ENCODE data around the gene CCDC97. TPM values are rescaled to one million over a fixed set of nuclear protein-coding genes. Genes with fewer than 3 reads are reported as not detected.
"Not testable (repeated sequence)": the region's sequence is repeated elsewhere in the genome, so short reads cannot be mapped to it uniquely, and the experiment has no call there.

Gene CCDC97
- total RNA-seq, 2 donors from 2014 or later = 17.5 to 23.9 TPM

DNA sequence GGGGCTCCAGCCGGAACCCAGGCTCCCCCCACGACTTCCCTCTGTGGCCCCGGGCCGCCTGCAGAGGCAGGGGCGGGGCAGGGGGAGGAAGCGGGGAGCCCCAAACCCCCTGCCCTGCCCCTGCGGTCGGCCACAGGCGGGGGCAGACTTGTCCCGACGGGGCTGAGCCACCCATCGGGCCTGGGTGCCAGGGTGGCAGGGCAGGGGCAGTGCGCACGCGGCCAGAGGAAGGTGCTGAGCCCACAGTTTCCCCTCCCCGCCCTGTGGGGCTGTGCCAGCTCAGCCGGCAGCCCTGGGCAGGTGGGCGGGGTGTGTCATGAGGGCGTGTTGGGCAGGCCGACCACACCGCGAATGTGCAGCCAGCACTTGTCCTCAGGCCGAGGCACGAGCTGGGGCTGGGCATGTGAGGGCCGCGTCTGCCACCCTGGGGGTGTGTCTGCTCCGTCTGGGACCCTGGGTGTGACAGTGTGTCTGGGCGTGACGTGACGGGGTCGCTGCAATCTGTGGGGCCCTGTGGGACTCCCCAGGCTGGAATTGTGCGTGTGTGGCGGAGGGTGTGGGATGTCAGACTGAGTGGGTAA lies 17.7 kb downstream of the CCDC97 start:
- DNase-seq (ENCODE audit: low spot score) = peak; percentile 94

DNA sequence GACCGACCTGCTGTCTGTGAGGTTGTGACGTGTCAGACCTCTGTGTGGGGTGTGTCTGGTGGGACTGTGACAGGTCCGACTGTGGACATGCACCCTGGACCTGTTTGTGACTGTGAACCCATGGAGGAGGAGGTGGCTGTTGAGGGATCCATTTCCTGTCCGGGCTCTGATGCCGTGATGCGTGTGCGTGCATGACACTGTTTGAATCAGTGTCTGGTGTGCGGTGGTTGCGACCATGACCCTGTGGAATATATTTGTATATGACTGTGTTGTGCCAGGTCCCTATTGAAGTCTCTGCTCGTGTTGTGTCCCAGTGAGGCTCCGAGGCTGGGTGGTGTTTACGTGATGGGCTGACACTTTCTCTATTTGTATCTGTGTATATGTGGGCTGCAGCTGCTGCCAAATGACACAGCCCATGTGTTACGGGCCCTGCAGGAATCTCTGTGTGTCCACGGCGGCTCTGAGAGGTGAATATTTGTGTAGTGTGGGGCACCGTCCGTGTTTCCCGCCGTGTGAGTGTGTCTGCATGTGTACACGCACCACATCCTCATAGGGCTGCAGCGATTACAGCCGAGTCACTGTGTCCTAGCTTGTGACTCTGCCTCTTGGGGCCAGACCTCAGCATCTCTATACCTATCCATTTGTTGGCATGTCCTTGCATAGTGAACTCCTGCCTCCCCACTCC lies 18.3 kb downstream of the CCDC97 start:
- intact Hi-C loops (cut with DNase I) = no loop called here
- DNase-seq (ENCODE audit: low spot score) = no peak

More for the DNA sequence above, 17.7 kb downstream of the CCDC97 start:
- intact Hi-C loops (cut with DNase I) = loop anchor here in 1 of 2 donors (2.0 kb wide), 1 partner anchor 15 kb away; no protein-coding TSS in a partner anchor

DNA sequence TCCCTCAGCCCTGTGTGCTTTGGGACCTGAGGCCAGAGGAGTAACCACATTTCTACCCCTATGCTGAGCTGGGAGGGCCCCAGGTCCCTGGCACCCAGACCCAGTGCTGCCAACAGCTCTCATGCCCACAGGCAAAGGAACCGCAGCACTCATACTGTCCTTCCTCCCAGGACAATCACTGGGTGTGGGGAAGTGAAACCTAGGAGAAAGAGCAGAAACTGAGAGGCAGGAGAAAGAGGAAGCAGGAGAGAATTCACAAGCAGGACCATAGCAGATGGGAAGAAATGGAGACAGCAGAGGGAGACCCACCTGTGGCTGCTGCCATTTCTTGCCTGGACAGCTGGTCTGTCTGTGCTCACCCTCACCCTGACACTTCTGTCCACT lies 18.9 kb downstream of the CCDC97 start:
- intact Hi-C loops (cut with DNase I) = no loop called here
- no peak for DNase-seq (ENCODE audit: low spot score)

DNA sequence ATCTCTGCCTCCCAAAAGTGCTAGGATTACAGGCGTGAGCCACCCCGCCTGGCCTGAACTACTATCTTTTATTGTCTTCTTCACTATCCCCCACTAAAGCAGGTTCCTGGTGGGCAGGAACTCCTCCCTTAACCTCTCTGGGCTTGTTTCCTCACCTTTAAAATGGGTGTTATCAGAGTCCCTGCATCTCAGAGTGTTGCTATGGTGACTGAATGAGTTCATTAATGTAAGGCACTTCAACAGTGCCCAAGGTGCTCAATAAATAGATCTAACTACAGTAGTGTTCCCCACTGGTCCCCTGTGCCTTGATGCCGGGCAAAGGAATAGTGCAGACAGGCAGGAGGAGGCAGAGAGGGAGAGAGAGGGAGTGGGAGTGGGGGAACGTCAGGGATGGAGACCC lies 20.5 kb downstream of the CCDC97 start:
- intact Hi-C loops (cut with DNase I) = no loop called here
- no peak for DNase-seq (ENCODE audit: low spot score)

DNA sequence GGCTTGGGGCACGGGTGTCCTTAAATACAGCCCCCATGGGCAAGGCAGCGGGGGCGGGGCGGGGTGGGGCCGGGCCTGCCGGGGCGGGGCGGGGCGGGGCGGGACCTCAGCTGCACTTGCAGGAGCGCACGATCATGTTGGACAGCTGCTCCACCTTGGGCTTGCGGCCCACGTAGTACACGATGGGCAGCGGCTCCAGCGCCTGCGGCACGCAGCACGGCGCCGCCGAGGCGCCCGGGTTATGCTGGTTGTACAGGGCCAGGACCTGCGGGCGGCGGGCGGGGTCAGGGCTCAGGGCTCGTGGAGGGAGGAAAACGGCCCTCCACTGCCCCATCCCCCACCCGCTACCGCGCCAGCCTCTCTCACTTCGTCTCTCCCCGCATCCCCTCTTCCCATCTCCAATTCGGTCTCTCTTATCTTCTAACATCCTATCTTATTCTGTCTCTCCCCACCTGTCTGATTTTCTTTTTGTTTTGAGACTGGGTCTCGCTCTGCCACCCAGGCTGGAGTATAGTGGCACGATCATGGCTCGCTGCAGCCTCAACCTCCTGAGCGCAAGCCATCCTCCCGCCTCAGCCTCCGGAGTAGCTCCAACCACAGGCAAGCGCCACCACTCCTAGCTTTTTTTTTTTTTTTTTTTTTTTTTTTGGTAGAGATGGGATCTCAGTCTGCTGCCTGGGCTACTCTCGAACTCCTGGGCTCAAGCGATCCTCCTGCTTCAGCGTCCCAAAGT lies 21.1 kb downstream of the CCDC97 start:
- intact Hi-C loops (cut with DNase I) = no loop called here
- no peak for DNase-seq (ENCODE audit: low spot score)

DNA sequence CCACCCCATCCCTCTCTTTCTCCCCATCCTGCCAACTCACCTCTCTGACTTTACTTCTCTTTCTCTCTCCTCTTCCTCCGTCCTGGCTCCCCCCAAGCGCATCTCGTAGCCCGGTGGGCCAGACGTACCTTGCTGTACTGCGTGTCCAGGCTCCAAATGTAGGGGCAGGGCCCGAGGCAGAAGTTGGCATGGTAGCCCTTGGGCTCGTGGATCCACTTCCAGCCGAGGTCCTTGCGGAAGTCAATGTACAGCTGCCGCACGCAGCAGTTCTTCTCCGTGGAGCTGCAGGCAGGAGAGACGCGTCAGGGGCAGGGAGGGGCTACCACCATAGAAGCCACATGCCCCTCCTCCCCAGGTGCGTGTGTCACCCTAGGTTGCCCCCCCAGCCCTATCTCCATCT lies 22.0 kb downstream of the CCDC97 start:
- intact Hi-C loops (cut with DNase I) = no loop called here

DNA sequence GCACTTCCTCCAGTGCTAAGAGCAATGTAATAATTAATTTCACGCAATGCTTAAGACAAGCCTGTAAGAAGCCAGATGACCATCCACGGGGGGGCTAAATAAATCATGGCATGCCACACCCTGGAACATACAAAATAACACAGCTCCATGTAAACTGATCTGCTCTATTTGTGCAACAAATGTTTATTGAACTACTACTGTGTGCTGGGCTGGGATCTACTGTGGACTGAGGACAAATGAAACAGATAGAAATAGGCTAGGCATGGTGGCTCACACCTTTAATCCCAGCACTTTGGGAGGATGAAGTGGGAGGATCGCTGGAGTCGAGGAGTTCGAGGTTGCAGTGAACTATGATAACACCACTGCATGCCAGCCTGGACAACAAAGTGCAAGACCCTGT lies 22.5 kb downstream of the CCDC97 start:
- DNase-seq (ENCODE audit: low spot score) = no peak

More for the DNA sequence above, 22.0 kb downstream of the CCDC97 start:
- DNase-seq (ENCODE audit: low spot score) = no peak

DNA sequence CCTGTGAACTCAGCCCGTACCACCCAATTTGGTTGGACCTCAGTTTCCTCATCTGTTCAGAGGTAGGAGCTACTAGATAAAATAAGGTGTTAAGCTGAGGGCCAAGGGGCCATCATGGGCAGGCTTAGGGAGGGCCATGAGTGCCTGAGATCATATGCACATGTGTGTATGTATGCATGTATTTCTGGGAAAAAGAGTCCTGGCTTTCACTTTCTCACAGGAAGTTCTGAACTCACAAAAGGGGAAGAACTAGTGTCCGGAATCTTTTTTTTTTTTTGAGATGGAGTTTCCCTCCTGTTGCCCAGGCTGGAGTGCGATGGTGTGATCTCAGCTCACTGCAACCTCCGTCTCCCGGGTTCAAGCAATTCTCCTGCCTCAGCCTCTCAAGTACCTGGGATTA lies 24.8 kb downstream of the CCDC97 start:
- intact Hi-C loops (cut with DNase I) = no loop called here
- DNase-seq (ENCODE audit: low spot score) = no peak

More for the DNA sequence above, 22.5 kb downstream of the CCDC97 start:
- intact Hi-C loops (cut with DNase I) = no loop called here

DNA sequence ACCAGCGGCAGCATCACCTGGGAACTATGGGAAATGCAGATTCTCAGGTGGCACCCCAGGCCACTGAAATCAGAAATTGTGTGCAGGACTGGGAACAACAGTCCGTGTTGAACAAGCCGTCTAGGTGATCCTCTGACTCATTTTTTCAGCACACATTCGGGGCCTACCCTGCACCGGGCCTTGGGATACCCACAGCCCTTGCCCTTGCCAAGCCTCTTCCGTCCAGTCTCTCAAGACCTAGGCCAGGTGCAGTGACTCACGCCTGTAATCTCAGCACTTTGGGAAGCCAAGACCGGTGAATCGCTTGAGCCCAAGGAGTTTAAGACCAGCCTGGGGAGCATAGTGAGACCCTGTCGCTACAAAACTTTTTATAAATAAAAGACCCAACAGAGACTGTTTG lies 25.5 kb downstream of the CCDC97 start:
- no peak for DNase-seq (ENCODE audit: low spot score)
- intact Hi-C loops (cut with DNase I) = no loop called here

DNA sequence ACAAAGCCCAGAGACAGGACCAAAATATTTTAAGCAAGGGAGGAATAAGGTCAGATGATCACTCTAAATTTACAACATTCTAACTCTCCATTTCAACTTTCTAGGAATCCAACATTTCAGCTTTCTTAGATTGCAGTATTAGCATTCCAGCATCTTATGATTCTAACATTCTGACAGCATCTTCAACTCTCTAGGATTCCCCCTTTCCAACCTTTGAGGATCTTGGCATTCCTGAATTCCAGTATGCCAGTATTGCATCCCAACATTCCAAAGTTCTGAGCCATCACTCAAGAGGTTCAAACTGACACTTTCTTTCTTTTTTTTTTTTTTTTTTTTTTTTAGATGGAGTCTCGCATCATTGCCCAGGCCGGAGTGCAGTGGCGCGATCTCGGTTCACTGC lies 30.0 kb downstream of the CCDC97 start:
- intact Hi-C loops (cut with DNase I) = no loop called here
- no peak for DNase-seq (ENCODE audit: low spot score)

DNA sequence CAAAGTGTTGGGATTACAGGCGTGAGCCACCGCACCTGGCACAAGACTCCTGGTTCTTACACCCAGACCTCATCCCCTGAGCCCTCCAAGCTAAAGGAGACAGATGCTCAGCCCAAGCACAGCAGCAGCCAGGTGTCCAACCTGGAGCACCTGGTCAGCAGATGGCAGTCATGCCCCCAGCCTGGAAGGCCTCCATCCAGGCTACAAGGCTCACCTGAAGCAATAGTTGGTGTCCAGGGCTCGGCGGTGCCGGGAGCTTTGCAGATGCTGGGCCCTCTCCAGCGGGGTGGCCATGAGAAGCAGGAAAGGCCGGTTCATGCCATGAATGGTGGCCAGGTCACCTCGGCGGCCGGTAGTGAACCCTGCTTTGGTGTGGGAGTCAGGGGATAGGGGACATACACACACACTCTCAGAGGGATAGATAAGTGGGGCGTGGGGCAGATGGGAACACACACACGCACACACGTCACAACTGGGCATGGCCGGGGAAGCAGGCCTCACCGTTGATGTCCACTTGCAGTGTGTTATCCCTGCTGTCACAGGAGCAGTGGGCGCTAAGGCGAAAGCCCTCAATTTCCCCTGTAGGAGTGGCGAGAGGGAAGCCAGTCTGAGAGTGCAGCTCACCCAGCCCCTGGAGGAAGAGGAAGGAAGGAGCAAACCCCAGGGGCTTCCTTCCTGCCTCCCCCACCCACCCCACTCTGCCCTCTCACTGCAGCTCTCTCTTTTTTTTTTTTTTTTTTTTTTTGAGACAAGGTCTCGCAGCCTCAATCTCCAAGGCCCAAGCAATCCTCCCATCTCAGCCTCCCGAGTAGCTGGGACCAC lies 31.9 kb downstream of the CCDC97 start:
- intact Hi-C loops (cut with DNase I) = loop anchor here in 1 of 2 donors (2.0 kb wide), 1 partner anchor 15 kb away; no protein-coding TSS in a partner anchor
- no peak for DNase-seq (ENCODE audit: low spot score)

DNA sequence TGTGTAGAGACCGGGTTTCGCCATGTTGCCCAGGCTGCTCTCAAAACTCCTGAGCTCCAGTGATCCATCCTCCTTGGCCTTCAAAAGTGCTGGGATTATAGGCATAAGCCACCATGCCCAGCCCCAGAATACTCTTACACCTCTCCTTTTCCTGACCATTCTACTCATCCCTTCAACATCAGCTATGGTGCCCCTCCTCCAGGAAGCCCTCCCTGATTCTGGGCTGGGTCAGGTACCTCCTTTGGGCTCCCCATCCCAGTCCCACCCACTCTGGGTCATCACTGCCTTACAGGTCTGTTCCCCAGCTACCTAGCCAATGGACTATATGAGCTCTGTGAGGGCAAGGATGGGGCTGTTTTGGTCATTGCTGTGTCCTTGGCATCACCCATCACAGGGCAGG lies 34.2 kb downstream of the CCDC97 start:
- DNase-seq (ENCODE audit: low spot score) = no peak
- intact Hi-C loops (cut with DNase I) = no loop called here

DNA sequence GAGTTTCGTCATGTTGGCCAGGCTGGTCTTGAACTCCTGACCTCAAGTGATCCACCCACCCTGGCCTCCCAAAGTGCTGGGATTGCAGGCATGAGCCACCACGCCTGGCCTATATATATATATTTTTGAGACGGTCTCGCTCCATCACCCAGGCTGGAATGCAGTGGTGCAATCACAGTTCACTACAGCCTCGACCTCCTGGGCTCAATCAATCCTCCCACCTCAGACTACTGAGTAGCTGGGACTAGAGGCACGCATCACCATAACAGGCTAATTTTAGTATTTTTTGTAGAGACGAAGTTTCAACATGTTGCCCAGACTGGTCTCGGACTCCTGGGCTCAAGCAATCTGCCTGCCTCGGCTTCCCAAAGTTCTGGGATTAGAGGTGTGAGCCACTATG lies 36.9 kb downstream of the CCDC97 start:
- intact Hi-C loops (cut with DNase I); DNase-seq (ENCODE audit: low spot score): not testable (repeated sequence)

DNA sequence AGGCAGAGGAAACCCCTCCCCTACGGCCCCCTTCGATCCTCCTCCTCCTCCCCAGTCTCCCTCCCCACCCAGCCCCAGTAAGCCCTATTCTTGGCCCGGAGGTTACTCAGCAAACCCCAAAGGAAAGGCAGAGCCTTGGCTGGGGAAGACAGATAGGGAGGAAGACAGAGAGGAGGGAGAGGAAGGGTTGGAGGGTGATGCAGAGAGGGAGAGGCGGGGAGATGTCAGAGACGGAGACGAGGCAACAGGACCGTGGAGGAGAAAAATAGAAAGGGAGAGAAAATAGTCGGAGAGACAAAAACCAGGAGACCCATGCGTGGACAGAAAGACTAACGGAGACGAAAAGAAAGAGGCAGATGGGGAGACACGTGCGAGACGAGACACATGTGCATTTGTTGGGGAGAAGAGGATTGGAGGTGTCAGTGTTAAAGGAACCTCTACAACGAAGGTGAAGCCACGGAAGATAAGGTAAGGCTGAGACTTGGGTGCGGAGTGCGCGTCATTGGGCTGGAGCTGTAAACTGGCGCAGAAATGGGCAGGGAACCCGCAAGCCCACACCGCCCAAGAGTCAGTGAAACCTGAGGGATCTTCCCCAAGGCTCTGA lies 40.9 kb downstream of the CCDC97 start:
- intact Hi-C loops (cut with DNase I) = loop anchor here in 1 of 2 donors (5.0 kb wide), 1 partner anchor 39 kb away; the partner anchor contains the start of gene CCDC97
- DNase-seq (ENCODE audit: low spot score) = no peak

DNA sequence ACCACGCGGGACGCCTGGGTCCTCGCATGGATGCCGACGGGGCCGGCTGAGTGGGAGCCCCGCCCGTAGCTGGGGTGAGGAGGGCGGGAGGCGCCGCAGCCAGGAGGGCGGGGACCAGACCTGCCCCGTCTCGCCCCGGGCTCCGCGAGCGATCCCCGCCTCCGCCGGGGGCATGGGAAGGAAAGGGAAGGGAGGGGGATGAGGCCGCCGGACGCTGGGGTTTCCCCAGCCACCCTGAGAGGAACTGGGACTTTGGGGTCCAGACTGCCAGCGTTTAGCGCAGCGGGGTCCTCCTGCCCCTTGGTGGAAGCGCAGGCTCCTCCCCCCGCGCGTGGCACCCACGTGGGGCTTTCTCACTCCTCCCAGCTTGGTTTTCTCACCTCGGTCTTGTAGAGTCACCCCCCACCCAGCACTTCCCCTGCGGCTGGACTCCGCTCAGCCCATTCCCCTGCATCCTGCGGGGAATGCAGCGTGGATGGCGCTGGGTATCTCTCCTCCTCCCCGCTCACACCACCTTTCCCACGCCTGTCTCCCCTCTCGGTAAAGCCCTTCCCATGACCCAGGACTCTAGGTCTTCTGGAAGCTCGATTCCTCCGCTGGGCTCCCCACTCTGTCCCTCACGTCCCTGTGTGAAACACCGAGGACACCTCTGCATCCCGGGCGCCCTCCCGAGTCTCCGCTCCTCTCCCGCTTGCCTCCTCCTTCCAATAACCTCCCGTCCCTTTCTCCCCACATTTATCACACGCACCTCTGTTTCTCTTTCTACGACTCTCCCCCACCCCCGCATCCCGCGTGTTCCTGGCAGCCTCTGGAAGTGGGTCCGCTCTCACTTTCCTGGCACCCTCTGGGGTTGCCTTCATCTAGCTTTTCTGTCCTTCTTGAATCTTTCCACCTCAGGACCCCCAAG lies 41.6 kb downstream of the CCDC97 start:
- peak; percentile 92 for DNase-seq (ENCODE audit: low spot score)
- intact Hi-C loops (cut with DNase I) = loop anchor here in 1 of 2 donors (5.0 kb wide), 1 partner anchor 39 kb away; the partner anchor contains the start of gene CCDC97

DNA sequence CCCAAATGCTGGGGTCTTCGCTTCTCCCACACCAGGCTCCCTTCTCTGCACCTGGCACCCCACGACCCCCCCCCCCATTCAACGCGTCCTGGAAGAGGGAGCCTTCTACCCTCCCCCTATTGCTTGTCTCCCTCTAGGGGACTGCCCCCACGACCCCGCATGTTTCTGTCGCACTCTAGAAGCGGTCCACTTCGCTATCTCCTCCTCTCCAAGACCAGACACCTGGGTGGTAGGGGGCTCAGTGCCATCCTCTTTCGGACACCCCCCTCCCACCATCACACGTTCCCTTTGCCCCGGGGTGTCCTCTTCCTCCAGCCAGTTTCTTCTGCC lies 42.3 kb downstream of the CCDC97 start:
- intact Hi-C loops (cut with DNase I) = loop anchor here in 1 of 2 donors (5.0 kb wide), 1 partner anchor 40 kb away; the partner anchor contains the start of gene CCDC97
- no peak for DNase-seq (ENCODE audit: low spot score)

DNA sequence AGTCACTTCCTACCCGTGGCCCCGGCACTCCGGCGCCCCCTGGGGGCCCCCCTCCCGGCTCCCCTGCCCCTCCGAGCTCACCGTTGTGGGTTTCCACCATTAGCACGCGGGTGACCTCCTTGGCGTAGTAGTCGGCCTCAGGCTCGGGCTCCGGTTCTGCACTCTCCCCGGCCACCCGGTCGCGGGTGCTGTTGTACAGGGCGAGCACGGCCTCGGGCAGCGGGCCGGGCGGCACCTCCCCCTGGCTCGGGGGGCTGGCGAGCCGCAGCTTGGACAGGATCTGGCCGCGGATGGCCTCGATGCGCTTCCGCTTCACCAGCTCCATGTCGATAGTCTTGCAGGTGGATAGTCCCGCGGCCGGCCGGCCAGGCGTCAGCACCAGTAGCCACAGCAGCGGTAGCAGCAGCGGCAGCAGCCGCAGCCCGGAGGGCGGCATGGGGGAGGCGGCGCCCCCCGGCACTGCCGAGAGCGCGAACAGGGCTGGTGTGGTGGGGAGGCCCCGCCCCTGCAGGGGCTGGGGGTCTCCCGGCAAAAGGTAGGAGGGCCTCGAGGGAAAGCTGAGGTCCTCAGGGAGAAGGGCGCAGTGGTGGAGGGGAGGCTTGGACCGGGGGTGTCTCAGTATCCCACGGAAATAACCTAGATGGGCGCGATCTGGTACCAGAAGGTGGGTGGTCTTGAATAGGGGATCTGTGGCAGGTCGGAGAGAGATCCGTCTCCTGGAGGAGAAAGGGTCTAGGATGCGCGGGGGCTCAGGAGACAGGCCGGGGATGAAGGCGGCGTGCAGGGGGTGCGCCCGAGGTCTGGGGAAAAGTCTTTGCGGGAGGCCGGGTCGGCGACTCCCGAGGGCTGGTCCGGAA lies 42.9 kb downstream of the CCDC97 start:
- peak; percentile 88 for DNase-seq (ENCODE audit: low spot score)
- intact Hi-C loops (cut with DNase I) = loop anchor here in 1 of 2 donors (5.0 kb wide), 1 partner anchor 41 kb away; the partner anchor contains the start of gene CCDC97
